ENCODE data around the gene IVL. TPM values are rescaled to one million over a fixed set of nuclear protein-coding genes. Genes with fewer than 3 reads are reported as not detected.

Gene IVL
- total and polyA plus RNA-seq, 4 donors, result 0.02 TPM; not detected in 3

- WGBS, result 67% methylated on average over 1 of the region's 1 CpG
- Histone ChIP-seq H3K27me3 (ENCODE audit: control insufficient read depth in 4 of 4, insufficient read depth in 4 of 4, low read length in 3 of 4) (no peaks in the 10 kb centered on the region), H3K4me3 (ENCODE audit: low read depth in 1 of 3, low read length in 3 of 3) (no peak overlapping the region), H3K36me3 (ENCODE audit: control insufficient read depth in 4 of 4, insufficient read depth in 3 of 4, low read depth in 1 of 4, low read length in 3 of 4) (no peaks in the 10 kb centered on the region), H3K27ac (ENCODE audit: low read depth in 1 of 2, low read length in 2 of 2) (no peak overlapping the region), H3K4me1 (ENCODE audit: control insufficient read depth in 4 of 4, insufficient read depth in 4 of 4, low read length in 3 of 4) (no peaks in the 10 kb centered on the region), H3K9me3 (ENCODE audit: control insufficient read depth in 4 of 4, low read length in 3 of 4) (no peaks in the 10 kb centered on the region), H3K9ac (ENCODE audit: low read depth in 1 of 2, low read length in 2 of 2) (no peak overlapping the region)
- DNase-seq (ENCODE audit: low spot score), result no peak
- TF ChIP-seq CTCF (IDR thresholded peaks at IDR 0.05; ENCODE audit: low read depth, low read length, missing input control) (no peak), FOXA1 (IDR thresholded peaks at IDR 0.05) (no peak), ZBTB33 (IDR thresholded peaks at IDR 0.05) (no peak), SP1 (IDR thresholded peaks at IDR 0.05) (no peak), HNF4G (IDR thresholded peaks at IDR 0.05) (no peak), ATF3 (IDR thresholded peaks at IDR 0.05) (no peak), NR2F2 (IDR thresholded peaks at IDR 0.05) (no peak), EGR1 (IDR thresholded peaks at IDR 0.05; ENCODE audit: low read depth in 2 of 2) (no peak), REST (IDR thresholded peaks at IDR 0.05) (no peak), GABPA (IDR thresholded peaks at IDR 0.05 in 1 of 2, conservative IDR thresholded peaks at IDR 0.05 in 1 of 2) (no peak), RAD21 (IDR thresholded peaks at IDR 0.05) (no peak), JUND (IDR thresholded peaks at IDR 0.05) (no peak)
These were observed 4.1 kb downstream of the IVL start for GRCh38 chr1:152912471-152912870.

- Histone ChIP-seq H3K36me3 (ENCODE audit: control insufficient read depth in 4 of 4, insufficient read depth in 3 of 4, low read depth in 1 of 4, low read length in 3 of 4) (no peaks in the 10 kb centered on the region), H3K27me3 (ENCODE audit: control insufficient read depth in 4 of 4, insufficient read depth in 4 of 4, low read length in 3 of 4) (no peaks in the 10 kb centered on the region), H3K4me1 (ENCODE audit: control insufficient read depth in 4 of 4, insufficient read depth in 4 of 4, low read length in 3 of 4) (no peaks in the 10 kb centered on the region), H3K9me3 (ENCODE audit: control insufficient read depth in 4 of 4, low read length in 3 of 4) (no peaks in the 10 kb centered on the region), H3K4me3 (ENCODE audit: low read depth in 1 of 3, low read length in 3 of 3) (no peak overlapping the region), H3K9ac (ENCODE audit: low read depth in 1 of 2, low read length in 2 of 2) (no peak overlapping the region), H3K27ac (ENCODE audit: low read depth in 1 of 2, low read length in 2 of 2) (no peak overlapping the region)
- 58% methylated on average over 5 of the region's 5 CpGs for WGBS
- DNase-seq (ENCODE audit: low spot score), result no peak
- TF ChIP-seq RXRA (IDR thresholded peaks at IDR 0.05) (no peak), ATF3 (IDR thresholded peaks at IDR 0.05) (no peak), CTCF (IDR thresholded peaks at IDR 0.05; ENCODE audit: low read depth, low read length, missing input control) (no peak), JUND (IDR thresholded peaks at IDR 0.05) (no peak), FOXA1 (IDR thresholded peaks at IDR 0.05) (no peak), GABPA (IDR thresholded peaks at IDR 0.05 in 1 of 2, conservative IDR thresholded peaks at IDR 0.05 in 1 of 2) (no peak), MAX (IDR thresholded peaks at IDR 0.05) (no peak), TAF1 (conservative IDR thresholded peaks at IDR 0.05) (no peak), YY1 (IDR thresholded peaks at IDR 0.05) (no peak)
These were observed 4.6 kb downstream of the IVL start for GRCh38 chr1:152912900-152913299.

Data from liver (tissue), 9 donors.